HG02943 (cell line): ENCODE results near the gene IBSP.
A peak's percentile ranks its signal among the peaks of the same experiment; 100 is the strongest.

Experiments
- ATAC-seq: cut with Tn5 transposase; IDR thresholded peaks from one replicate; pipeline ENCODE4 v1.9.1; 2021; ENCODE audit warnings: mild to moderate bottlenecking, low read depth, moderate library complexity; ENCODE audit not compliant: unreplicated experiment

Gene IBSP

DNA sequence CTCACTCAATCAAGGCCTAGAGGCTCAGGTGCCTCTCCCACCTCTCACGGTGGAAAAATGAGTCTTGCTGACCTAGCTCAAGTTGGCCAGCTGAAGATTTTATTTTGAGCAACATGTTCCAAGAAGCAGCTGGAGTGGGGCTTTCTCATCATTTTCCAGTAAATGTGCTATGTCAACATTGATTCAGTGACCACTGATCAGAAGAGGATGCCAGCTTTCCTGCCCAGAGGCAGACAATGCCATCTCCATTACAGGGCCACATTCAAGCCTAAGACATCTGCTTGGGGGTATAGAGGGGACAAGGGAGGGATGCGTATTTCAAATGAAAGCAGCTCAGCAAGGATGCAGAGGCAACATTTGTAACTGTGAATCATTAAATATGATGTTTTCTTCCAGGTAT, 36.4 kb downstream of the IBSP start:
- ATAC-seq = no peak

DNA sequence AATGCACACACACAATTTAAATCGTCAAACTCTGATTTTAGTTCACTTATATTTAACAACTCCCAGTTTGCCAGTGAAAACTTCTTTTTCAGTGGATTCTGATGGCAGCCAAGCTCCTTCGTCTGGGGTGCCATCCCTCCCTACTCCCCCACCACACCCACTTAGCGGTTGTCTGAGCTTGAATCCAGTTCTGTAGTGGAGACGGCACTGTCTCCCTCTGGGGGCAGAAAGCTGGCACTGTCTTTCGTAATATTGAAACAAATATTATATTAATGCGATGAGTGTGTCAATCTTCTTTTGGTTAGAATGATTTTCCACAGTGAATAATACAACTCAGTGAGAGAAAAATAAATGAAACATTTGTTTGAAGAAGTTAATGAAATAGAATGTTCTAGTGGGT, 38.9 kb downstream of the IBSP start:
- ATAC-seq = no peak

DNA sequence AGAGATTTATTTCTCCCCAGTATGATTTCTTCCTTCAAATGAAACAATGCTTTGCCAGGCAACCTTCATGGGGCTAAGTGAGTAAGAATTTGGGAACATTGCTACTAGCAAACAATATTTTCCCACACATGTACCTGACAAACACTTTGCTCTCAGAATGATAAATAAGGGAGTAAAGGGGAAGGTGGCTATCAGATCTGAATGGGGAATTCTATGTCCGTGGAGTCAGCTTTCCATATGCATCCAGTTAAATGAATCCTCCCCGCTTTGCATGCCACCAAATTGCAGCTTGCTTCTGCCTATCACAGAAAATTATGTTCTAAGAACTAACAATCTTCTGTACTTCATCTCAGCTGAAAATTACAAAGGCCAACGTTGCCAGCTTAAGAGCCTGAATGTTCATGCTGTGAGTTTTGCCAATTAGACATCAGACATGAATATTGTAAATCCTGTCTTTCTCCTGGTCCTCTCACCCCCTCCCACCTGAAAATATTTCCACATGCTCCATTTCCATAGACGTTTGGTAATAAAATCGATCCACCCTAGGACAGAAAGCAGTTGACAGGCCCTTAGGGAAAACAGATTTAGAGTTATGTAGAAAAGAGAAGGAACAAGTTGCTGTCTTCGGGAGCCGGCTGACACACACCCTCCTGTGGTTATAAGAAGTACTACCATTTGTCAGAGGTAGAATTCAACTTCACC, 39.7 kb downstream of the IBSP start:
- no peak for ATAC-seq

DNA sequence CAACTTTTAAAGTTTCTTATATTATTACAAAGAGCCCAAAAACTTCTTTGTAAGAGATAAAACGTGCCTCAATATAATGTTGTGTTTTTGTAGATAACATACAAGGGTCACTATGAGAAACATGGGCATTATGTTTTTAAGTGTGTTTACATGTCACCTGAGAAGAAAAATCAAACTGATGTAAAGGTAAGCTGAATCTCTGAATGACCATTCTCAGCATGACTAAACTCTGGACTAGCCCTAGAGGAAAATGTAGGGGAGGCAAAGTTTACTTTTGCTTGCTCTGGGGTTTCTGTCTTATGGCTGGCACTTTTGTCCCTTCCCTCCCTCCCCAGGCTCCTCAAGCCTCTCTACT, 40.2 kb downstream of the IBSP start:
- no peak for ATAC-seq

DNA sequence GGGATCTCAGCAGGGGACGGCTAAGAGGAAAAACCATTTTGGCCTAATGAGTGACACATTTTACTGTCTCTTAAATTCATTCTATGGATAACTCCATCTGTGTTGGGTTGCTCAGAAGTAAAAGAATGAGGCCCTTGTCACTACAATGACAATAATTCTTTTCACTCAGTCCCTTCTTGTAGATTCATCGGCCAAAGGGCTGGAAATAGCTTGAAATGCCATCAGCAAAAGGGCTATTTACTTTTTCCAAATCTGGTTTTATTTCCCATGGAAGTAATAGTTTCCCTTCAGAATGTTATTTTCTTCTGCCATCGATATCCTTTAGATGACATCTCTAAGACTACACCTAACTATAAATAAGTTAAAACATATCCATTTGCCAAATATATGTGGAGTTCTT, 40.8 kb downstream of the IBSP start:
- no peak for ATAC-seq

DNA sequence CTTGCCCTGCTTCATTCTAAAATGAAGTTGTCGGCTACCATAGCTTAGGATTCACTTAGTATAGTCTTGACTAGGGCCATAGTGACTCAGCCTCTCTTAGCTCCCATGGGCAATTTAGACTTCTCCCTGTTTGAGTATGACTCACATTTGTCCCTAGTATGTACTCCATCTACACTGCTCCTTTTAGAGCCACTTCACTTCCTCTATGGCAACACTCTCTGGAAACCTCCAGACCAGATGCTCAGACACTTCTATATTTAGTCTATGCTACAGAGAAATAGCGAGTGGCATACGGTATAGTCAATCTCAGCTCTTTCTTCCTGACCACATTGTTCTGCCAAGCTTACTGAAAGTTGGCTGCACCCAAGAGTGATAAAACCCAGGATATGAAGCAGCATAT, 44.6 kb downstream of the IBSP start:
- no peak for ATAC-seq

DNA sequence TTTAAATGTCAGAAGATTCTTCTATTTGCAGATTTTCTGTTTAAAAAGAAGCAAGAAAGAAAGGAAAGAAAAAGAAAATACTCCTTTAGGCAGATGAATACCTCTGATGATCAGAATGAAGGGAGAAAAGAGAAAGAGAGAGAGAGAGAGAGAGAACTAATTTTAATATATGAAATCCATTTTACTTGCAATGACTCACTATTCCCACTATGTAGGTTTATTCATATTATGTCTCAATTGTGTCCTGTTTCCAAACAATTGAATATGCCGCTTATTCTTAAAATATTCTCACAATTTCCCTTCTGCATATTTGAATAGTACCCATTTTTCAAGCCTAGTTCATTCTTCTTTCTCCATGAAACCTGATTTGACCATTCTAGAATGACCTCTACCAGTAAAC, 45.1 kb downstream of the IBSP start:
- ATAC-seq = no peak

DNA sequence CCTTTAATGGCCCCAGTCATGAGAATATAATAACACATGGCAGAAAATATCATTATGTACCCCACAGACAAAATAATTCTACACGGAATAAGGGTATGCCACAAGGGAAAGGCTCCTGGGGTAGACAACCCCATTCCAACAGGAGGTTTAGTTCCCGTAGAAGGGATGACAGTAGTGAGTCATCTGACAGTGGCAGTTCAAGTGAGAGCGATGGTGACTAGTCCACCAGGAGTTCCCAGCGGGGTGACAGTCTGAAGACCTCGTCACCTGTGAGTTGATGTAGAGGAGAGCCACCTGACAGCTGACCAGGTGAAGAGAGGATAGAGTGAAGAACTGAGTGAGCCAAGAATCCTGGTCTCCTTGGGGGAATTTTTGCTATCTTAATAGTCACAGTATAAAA, 46.9 kb downstream of the IBSP start:
- ATAC-seq = no peak

DNA sequence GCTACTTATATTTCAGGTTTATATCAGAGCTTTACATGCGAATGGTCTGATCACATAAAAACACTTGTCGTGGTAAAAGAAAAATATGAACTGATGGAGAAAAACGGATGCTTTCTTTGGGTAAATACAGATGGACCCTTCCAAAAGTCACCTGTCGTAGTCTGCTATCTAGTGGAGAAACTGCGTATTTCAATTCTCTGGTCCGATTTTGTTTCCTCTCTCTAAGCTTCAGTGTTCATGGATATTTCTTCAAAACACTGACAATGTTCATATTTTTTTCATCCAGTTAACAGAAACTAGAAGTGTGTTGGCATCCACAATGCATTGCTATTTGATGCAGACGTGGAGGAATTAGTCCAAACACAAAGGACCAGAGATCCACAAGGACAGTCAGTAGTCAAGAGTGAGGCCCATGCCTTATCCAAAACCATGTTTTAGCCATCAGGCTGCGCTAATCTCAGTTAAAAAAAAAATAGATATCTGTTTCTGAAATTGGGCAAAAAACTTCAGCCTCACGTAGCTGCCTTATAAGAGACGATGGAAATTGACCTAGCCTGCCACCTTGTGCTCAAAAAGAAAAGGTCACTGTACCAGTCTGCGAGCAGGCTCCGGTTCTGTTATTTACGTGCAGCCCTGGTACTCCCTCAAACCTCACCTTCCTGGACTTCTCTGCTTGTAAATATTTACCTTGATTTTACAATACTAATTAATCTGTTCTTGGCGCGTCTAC, 49.4 kb downstream of the IBSP start:
- peak; percentile 87 for ATAC-seq

DNA sequence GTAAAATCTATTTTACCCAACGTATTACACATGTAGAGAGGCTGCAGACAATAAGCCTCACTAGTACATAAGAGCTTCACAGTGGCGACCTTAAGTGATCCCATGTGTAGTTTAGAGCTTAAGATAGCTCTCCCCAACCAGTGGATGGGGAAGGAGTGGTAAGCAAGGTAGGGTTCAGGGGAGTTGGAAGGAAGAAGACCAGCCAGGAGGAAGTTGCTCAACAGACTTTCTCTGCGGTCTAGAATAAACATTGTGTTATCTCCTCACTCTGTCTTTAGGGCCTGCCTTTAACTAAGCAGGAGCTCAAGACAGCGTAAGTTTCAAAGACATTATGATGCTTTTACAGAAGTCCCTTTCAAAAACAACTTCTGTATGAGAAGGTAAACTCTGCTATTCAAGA, 50.3 kb downstream of the IBSP start:
- no peak for ATAC-seq

DNA sequence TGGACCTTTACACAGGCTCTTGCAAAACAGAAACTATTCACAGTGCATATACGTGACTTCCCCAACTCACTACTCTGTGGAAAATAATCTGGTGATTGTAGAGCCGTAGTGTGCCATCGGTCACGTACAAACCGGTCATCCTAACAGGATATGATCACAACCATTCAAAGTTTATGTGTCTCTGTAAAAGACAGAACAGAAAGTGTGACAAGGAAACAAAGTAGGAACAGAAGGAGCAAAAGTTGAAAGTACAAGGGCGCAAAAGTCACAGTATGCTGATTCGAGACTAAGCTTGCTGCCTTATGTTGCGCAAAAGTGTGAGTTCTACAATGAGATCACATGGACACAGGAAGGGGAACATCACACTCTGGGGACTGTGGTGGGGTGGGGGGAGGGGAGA, 52.0 kb downstream of the IBSP start:
- ATAC-seq = no peak

DNA sequence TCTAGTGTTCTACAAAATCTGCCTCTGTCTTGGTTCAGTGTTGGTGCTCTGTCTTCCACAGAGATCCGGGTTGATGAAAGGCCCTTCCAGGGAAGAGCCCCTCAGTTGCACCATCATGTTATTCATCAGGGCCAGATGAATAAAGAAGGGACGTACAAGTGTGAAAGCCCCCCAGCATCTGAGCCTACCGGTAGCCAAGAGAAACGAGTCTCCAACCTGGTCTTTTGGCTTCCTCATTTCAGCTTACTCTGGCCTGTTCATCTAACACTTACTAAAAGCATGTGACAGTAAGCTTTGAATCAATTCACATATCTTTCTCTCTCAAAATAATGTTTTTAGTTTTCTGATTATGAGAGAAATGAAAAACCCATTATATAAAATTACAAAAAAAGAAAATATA, 52.6 kb downstream of the IBSP start:
- ATAC-seq = no peak

DNA sequence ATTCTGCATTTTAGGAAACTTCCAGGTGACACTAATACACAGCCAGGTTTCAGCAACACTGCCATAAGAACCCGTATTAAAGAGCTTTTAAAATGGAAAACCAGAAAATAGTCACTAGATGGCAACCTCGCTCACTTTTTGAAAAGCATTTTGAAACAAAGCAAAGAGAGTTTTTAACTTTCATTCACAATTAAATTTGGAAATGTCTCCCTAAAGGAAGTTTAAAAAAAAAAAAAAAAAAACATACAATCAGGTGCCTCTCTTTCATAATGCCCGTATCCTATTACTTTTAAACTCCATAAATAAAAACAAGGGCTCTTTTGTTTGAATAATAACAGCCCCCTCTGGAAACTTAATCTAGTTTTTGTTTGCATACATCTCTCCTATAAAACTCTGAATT, 53.8 kb downstream of the IBSP start:
- no peak for ATAC-seq

DNA sequence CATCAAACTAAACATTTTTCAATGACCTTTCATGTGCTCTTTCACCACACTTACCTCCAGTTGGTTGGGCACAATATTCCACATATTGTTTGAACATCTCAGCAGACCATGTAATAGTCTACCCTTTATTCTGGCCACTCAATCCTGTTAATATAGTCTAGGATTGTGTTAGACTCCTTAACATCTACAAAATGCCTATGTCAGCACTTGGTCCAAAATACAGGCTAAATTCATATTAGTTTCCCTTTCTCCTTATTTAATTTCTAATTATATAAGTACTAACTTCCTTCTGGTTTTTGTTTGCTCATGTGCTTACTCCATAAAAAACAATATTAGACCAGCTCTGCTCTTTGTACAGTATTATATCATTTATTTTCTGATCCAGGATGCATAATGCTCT, 54.5 kb downstream of the IBSP start:
- ATAC-seq = no peak

DNA sequence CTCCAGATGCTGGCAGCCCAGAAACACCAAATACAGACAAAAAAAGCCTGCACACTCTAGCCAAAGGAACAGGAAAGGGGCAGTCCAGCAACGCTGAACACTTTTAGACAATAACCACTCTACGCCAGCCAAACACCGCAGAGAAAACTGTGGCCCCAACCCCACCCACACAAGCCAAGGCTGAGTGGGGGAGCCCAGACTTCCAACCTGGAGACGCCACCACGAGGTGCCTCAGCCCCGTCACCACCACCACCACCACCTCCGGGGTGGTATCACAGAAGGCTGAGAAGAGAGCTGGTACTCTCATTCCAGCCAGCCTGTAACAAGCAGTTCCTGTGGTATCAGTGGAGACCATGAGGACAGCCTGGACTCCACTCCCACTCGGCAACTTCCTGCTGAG, 56.2 kb downstream of the IBSP start:
- no peak for ATAC-seq

DNA sequence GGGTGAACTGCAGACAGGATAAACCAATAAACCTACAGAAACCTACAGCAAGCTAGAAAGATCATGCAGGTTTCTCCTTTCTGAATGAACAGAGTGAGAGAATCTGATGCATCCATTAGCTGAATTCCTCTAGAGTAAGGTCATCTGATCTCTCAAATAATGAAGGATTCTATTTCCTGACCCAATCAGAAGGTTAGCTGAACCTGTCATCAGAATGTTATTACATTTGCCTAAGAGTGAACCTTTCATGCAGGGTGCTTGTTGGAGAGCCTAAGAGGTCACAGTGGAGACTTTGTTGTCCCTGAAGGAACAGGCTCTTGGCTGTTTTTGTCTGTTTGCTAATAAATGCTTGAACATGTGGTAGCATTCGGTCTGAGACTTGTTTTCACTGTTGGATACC, 57.5 kb downstream of the IBSP start:
- no peak for ATAC-seq

DNA sequence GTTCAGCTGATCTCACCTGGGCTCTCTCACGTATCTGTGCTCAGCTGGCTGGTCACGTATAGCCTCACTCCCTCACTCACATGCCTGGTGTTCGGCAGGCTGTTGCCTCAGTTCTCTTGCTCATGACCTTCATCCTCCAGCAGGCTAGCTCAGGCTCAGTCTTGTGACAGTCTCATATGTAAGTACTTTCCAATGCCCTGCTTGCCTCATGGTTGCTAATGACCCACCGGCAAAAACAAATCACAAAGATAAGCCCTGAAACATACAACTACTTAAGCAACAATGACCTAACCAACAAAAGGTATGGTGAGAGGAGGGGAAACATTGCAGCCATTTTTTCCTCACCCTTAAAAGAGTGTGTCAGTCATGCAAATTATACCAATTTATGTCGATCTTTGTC, 58.4 kb downstream of the IBSP start:
- ATAC-seq = no peak
